ENCODE results near the gene FGF14.

DNA sequence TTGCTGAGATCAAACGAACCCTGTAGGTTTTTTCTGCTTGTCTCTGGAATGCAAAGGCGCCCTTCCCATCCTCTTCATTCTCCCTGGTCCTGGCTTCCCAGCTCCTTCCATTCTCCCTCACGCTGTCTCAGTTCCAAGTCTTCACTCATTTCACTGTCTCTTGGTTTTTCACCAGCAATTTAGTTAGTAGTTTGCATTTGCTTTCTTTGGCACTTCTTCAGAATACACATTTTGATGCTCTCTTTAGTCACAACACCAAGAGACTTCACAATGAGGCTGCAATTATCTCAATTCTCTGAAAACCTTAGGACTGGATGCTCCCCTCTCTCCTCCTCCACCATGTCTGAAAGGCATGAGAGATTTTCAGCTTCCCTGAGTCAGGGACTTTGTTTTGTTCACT is 470.7 kb downstream of the FGF14 start:
- TF ChIP-seq, protein P1, sequence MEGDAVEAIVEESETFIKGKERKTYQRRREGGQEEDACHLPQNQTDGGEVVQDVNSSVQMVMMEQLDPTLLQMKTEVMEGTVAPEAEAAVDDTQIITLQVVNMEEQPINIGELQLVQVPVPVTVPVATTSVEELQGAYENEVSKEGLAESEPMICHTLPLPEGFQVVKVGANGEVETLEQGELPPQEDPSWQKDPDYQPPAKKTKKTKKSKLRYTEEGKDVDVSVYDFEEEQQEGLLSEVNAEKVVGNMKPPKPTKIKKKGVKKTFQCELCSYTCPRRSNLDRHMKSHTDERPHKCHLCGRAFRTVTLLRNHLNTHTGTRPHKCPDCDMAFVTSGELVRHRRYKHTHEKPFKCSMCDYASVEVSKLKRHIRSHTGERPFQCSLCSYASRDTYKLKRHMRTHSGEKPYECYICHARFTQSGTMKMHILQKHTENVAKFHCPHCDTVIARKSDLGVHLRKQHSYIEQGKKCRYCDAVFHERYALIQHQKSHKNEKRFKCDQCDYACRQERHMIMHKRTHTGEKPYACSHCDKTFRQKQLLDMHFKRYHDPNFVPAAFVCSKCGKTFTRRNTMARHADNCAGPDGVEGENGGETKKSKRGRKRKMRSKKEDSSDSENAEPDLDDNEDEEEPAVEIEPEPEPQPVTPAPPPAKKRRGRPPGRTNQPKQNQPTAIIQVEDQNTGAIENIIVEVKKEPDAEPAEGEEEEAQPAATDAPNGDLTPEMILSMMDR (IDR thresholded peaks at IDR 0.05; ENCODE audit: insufficient read depth, low read length, poor library complexity, severe bottlenecking), result no peak
- TF ChIP-seq EZH2phosphoT487 (conservative IDR thresholded peaks at IDR 0.05; ENCODE audit: low read length), result no peak
